Mucosa of descending colon (tissue), 3 donors: ENCODE measurements around the gene SPAG16. TPM values are rescaled to one million over a fixed set of nuclear protein-coding genes. Genes with fewer than 3 reads are reported as not detected.

Experiments used
- ATAC-seq: fragments of 200-7000 bp; cut with Tn5 transposase; one replicate; pipeline ENCODE4 v1.9.1; 2020; ENCODE audit warnings: mild to moderate bottlenecking, moderate library complexity
- DNase-seq, 3 donors: peaks; one replicate each; pipeline ENCODE4 v3.0.0-alpha.2; 2020
- H3K36me3 ChIP-seq: fragments of 200-600 bp; one replicate; pipeline ENCODE4 v1.8.0; 2021; ENCODE audit warnings: low read depth, mild to moderate bottlenecking
- H3K4me1 ChIP-seq: fragments of 200-600 bp; one replicate; pipeline ENCODE4 v1.8.0; 2021; ENCODE audit warnings: low read depth, mild to moderate bottlenecking
- H3K4me3 ChIP-seq: fragments of 200-600 bp; one replicate; pipeline ENCODE4 v1.8.0; 2021; ENCODE audit warnings: mild to moderate bottlenecking
- H3K9me3 ChIP-seq: fragments of 200-600 bp; one replicate; pipeline ENCODE4 v1.8.0; 2021; ENCODE audit warnings: mild to moderate bottlenecking
- CTCF ChIP-seq: fragments of 200-600 bp; IDR thresholded peaks from one replicate; pipeline ENCODE4 v1.8.0; 2022; ENCODE audit warnings: antibody characterized with exemption, mild to moderate bottlenecking
- intact Hi-C, 2 donors: fragments of 100-400 bp; cut with DNase I in 1 of 2; cut with micrococcal nuclease in 1 of 2; formaldehyde crosslinking; loops; one replicate each; pipeline versions ENCODE4 v1.11.0 to v1.11.1; 2022; cut with DNase I, micrococcal nuclease
- total RNA-seq, 3 donors: library from RNA; stranded (reverse); fragmentation: NEBNext Ultra II Directional in 2 of 3; extraction: Animal tissue kit (Norgen Biotek cat#: 25700) in 2 of 3; gene quantifications; one replicate each; pipeline versions ENCODE4 v1.2.1 to v1.2.4, GENCODE V29; 2021 to 2023
- donor health status: DM: no; HTN: no; CAD: no; lungs with moderate emphysema.
- donor health status: DM: no; HTN: no; CAD: no.
- donor health status: DM: no; HTN: yes; CAD: no.

SPAG16 gene
- total RNA-seq, 3 donors from 2014 or later = 18.1 to 20.3 (median 18.5) TPM

DNA sequence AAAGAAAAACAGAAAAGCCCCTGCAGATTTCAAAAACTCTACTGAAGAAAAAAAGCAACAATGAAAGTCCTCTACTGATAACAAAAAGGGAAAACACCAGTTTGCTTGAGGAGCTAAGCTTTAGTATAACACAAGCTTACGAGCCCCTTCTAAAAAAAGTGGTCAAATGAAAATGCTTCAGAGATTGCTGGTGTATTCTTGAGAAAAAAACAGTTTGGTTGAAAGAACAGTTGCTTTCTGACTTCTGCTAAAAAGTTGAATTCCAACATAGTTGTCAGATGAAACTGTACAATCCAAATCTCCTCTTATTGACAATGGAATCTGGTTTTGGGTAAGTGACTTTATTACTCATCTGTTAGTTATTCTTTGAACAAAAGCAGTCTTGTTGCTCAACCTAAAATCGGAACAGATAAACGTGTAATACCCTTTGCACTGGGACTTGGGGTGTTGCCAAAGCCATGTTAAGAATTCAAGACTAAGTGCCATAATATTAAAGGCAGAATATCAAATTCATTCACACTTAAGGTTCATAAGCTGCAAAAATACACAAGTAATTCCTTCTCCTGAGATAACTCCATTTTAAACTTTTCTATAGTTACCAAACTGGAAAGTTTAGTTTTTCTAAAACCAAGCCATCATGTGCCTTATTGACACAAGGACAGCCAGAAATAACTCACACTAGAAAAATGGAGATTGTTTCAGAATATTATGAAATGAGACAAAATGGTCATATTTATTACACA is 45.3 kb upstream of the SPAG16 start:
- TF ChIP-seq CTCF = no peak
- no peaks in the 10 kb centered on the region for H3K36me3 ChIP-seq
- no peak for DNase-seq
- H3K9me3 ChIP-seq = no peaks in the 10 kb centered on the region
- intact Hi-C loops = no loop called here
- no peak for ATAC-seq
- no peaks in the 10 kb centered on the region for H3K4me1 ChIP-seq
- no peak overlapping the region for H3K4me3 ChIP-seq

GRCh38 chr2:213241817-213242216 is 42.4 kb upstream of the SPAG16 start:
- intact Hi-C loops = no loop called here
- Histone ChIP-seq H3K4me1 (no peaks in the 10 kb centered on the region), H3K9me3 (no peaks in the 10 kb centered on the region), H3K36me3 (no peaks in the 10 kb centered on the region), H3K4me3 (no peak overlapping the region)
- DNase-seq (no peak), ATAC-seq (no peak)
- no peak for TF ChIP-seq CTCF

DNA sequence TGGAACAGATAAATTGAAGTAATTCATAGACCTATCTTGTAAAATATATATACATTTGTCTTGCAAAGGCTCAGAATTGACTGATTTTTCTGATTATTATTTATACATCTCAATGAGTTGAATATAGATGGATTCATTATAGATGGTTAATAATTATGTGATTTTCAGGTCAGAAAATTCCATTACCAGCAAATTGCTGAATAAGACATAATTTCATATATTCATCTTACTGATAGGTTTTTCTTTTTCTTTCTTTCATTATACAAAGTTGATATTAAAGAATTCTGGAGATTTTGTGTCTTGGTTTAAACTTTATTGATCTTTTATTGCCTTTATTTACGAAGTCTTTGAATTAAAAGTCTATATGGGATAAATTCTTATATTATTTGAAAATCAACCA is 41.6 kb upstream of the SPAG16 start:
- no peak overlapping the region for H3K4me3 ChIP-seq
- H3K4me1 ChIP-seq = no peaks in the 10 kb centered on the region
- intact Hi-C loops = no loop called here
- DNase-seq (no peak), ATAC-seq (no peak)
- TF ChIP-seq CTCF = no peak
- no peaks in the 10 kb centered on the region for H3K9me3 ChIP-seq
- no peaks in the 10 kb centered on the region for H3K36me3 ChIP-seq

DNA sequence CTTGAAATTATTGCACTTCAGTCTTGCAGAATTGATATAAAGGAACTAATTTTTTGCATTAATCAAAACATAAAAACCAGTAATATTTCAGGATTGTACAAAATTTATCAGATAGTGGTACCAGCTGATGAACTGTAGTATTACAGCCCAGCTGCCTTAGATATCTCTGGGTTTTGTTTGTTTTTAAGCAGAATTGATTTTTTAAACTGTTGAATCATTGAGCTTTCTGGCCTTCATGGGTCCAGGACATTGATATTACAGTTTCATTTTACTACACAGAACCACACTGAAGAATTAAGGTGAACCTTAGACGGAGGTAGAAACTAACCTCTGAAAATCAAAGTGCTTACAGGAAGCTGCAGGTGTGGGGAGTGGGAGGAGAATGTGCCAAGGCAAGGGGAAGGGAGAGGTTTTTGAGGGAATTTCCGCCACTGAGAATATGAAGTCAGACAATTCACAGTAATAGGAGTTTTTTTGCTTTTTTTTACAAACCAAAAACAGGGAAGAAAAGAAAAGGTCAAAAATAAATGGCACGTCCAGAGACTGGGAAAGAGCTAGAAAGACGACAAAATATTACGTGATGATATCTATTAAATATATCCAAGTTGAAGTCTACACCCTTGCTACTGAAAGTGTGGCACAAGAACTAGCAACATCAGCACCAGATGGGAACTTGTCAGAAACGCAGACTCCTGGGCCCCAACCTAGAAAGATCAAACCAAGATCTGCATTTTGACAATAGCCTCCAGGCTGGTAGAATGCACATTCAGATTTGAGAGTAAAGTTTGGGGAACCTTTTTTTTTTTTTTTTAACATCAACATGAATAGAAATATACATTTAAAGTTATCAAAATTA is 40.8 kb upstream of the SPAG16 start:
- no peak for DNase-seq
- ATAC-seq = no peak

More for the DNA sequence above, 40.8 kb upstream of the SPAG16 start:
- Histone ChIP-seq H3K4me3 (no peak overlapping the region), H3K36me3 (no peaks in the 10 kb centered on the region), H3K4me1 (no peaks in the 10 kb centered on the region), H3K9me3 (no peaks in the 10 kb centered on the region)
- no peak for TF ChIP-seq CTCF
- intact Hi-C loops = no loop called here
